NCI-H2227 (cell line): Measurements from ENCODE around the gene CPNE6.
"Not testable (repeated sequence)": the region's sequence is repeated elsewhere in the genome, so short reads cannot be mapped to it uniquely, and the experiment has no call there.

Source experiments
- DNase-seq: peaks from one replicate; lab custom pipeline; 2025; ENCODE audit not compliant: unreplicated experiment; lab: John Stamatoyannopoulos, UW

Gene CPNE6

GRCh38 chr14:24102357-24103048 lies 31.1 kb downstream of the CPNE6 start:
- no peak for DNase-seq

- DNase-seq = no peak
Observed at GRCh38 chr14:24103451-24103850, 32.1 kb downstream of the CPNE6 start.

GRCh38 chr14:24105609-24106239 lies 34.4 kb downstream of the CPNE6 start:
- DNase-seq = not testable (repeated sequence)

GRCh38 chr14:24106672-24107271 lies 35.4 kb downstream of the CPNE6 start:
- DNase-seq = no peak

- no peak for DNase-seq
Observed at GRCh38 chr14:24108336-24108874, 37.0 kb downstream of the CPNE6 start.

GRCh38 chr14:24110060-24110459 lies 38.7 kb downstream of the CPNE6 start:
- DNase-seq = no peak

- no peak for DNase-seq
Observed at GRCh38 chr14:24110523-24110922, 39.2 kb downstream of the CPNE6 start.

- DNase-seq = peak; percentile 47
Observed at GRCh38 chr14:24113379-24113800, 42.0 kb downstream of the CPNE6 start.

GRCh38 chr14:24113801-24114531 lies 42.6 kb downstream of the CPNE6 start:
- peak; percentile 86 for DNase-seq

- peak; percentile 99 for DNase-seq
Observed at GRCh38 chr14:24114532-24115421, 43.4 kb downstream of the CPNE6 start, which contains the start of the genes DCAF11 and NRL. TSS of gene DCAF11 (plus strand) at chr14:24114777. CDS start at chr14:24115595, 818 bp downstream. TSS of gene NRL (minus strand) at chr14:24114949. CDS start at chr14:24082848, 32,101 bp downstream.

- no peak for DNase-seq
Observed at GRCh38 chr14:24115422-24116127, 44.2 kb downstream of the CPNE6 start.

GRCh38 chr14:24116128-24116814 lies 44.9 kb downstream of the CPNE6 start:
- DNase-seq = no peak

GRCh38 chr14:24117179-24117578 lies 45.8 kb downstream of the CPNE6 start:
- no peak for DNase-seq

GRCh38 chr14:24119691-24120090 lies 48.3 kb downstream of the CPNE6 start:
- no peak for DNase-seq

- no peak for DNase-seq
Observed at GRCh38 chr14:24121210-24121609, 49.8 kb downstream of the CPNE6 start.

- no peak for DNase-seq
Observed at GRCh38 chr14:24122416-24122815, 51.1 kb downstream of the CPNE6 start.

- no peak for DNase-seq
Observed at GRCh38 chr14:24122898-24123297, 51.5 kb downstream of the CPNE6 start.

- DNase-seq = no peak
Observed at GRCh38 chr14:24123424-24124417, 52.4 kb downstream of the CPNE6 start.
